Memory B cell (primary cell): Measurements from ENCODE around the gene NXPE2.
A peak's percentile ranks its signal among the peaks of the same experiment; 100 is the strongest.

Source experiments
- ATAC-seq: fragments of 150-1000 bp; cut with Tn5 transposase; 2 replicates; pipeline ENCODE4 v1.10.0; 2021; ENCODE audit warnings: low read depth, mild to moderate bottlenecking, moderate library complexity
- DNase-seq, 2 donors: peaks; one replicate each; pipeline ENCODE4 v3.0.0; 2022; ENCODE audit warnings: low spot score in 2 of 2
- H3K27ac Mint-ChIP-seq: one replicate; pipeline ENCODE4 v1.8.0; 2022; ENCODE audit warnings: mild to moderate bottlenecking, moderate library complexity, mixed read lengths
- H3K27me3 Mint-ChIP-seq: one replicate; pipeline ENCODE4 v1.8.0; 2022; ENCODE audit warnings: mixed read lengths
- H3K36me3 Mint-ChIP-seq: one replicate; pipeline ENCODE4 v1.8.0; 2022; ENCODE audit warnings: mild to moderate bottlenecking, mixed read lengths
- H3K4me1 Mint-ChIP-seq: one replicate; pipeline ENCODE4 v1.8.0; 2022; ENCODE audit warnings: mixed read lengths
- H3K4me3 Mint-ChIP-seq: one replicate; pipeline ENCODE4 v1.8.0; 2022; ENCODE audit warnings: mild to moderate bottlenecking, moderate library complexity, mixed read lengths
- H3K9me3 Mint-ChIP-seq: one replicate; pipeline ENCODE4 v1.8.0; 2022; ENCODE audit warnings: mixed read lengths

The NXPE2 gene

GRCh38 chr11:114705280-114706024 is 27.1 kb downstream of the NXPE2 start:
- Mint-ChIP-seq H3K27ac (no peak overlapping the region), H3K9me3 (peaks cover 6% of the 10 kb centered on the region), H3K4me3 (no peak overlapping the region), H3K4me1 (no peaks in the 10 kb centered on the region), H3K27me3 (peaks cover 2% of the 10 kb centered on the region), H3K36me3 (no peaks in the 10 kb centered on the region)
- no peak for ATAC-seq
- no peak for DNase-seq

DNA sequence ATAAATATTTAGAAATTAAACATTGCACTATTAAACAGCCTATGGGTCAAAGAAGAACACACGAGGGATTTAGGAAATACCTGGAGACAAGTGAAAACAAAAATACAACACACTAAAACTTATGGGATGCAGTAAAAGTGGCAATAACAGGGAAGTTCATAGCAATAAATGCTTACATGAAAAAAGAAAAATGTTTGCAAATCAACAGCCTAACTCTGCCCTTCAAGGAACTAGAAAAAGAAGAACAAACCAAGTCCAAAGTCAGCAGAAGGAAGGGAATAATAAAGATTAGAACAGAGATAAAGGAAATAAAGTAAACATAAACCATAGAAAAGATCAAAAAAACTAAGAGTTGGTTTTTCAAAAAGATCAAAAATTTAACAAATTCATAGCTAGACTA is 31.6 kb downstream of the NXPE2 start:
- no peak for DNase-seq
- ATAC-seq: no peak
- no peaks in the 10 kb centered on the region for H3K36me3 Mint-ChIP-seq
- no peak overlapping the region for H3K27ac Mint-ChIP-seq
- peaks cover 2% of the 10 kb centered on the region for H3K27me3 Mint-ChIP-seq
- peaks cover 10% of the 10 kb centered on the region for H3K9me3 Mint-ChIP-seq
- H3K4me3 Mint-ChIP-seq: no peak overlapping the region
- no peaks in the 10 kb centered on the region for H3K4me1 Mint-ChIP-seq

GRCh38 chr11:114713756-114714155 is 35.4 kb downstream of the NXPE2 start:
- no peak for ATAC-seq
- Mint-ChIP-seq H3K4me3 (no peak overlapping the region), H3K27me3 (no peaks in the 10 kb centered on the region), H3K36me3 (no peaks in the 10 kb centered on the region), H3K9me3 (peaks cover 8% of the 10 kb centered on the region), H3K27ac (no peak overlapping the region), H3K4me1 (no peaks in the 10 kb centered on the region)
- DNase-seq: no peak

- H3K36me3 Mint-ChIP-seq: no peaks in the 10 kb centered on the region
- no peaks in the 10 kb centered on the region for H3K9me3 Mint-ChIP-seq
- H3K27me3 Mint-ChIP-seq: peaks cover 1% of the 10 kb centered on the region
- DNase-seq (no peak), ATAC-seq (no peak)
- no peak overlapping the region for H3K4me3 Mint-ChIP-seq
- no peaks in the 10 kb centered on the region for H3K4me1 Mint-ChIP-seq
- no peak overlapping the region for H3K27ac Mint-ChIP-seq
Observed at GRCh38 chr11:114719562-114719961, 41.2 kb downstream of the NXPE2 start.

GRCh38 chr11:114724916-114725524 is 46.7 kb downstream of the NXPE2 start:
- DNase-seq: no peak
- H3K27me3 Mint-ChIP-seq: peaks cover 1% of the 10 kb centered on the region
- H3K9me3 Mint-ChIP-seq: peaks cover 3% of the 10 kb centered on the region
- no peak overlapping the region for H3K4me3 Mint-ChIP-seq
- H3K36me3 Mint-ChIP-seq: no peaks in the 10 kb centered on the region
- no peak overlapping the region for H3K27ac Mint-ChIP-seq
- ATAC-seq: no peak
- peaks cover 2% of the 10 kb centered on the region for H3K4me1 Mint-ChIP-seq

- Mint-ChIP-seq H3K36me3 (no peaks in the 10 kb centered on the region), H3K27me3 (peaks cover 1% of the 10 kb centered on the region), H3K4me1 (peaks cover 2% of the 10 kb centered on the region), H3K9me3 (peaks cover 3% of the 10 kb centered on the region), H3K4me3 (no peak overlapping the region), H3K27ac (no peak overlapping the region)
- DNase-seq (no peak), ATAC-seq (no peak)
Observed at GRCh38 chr11:114725623-114726022, 47.3 kb downstream of the NXPE2 start.

- H3K27ac Mint-ChIP-seq: no peak overlapping the region
- H3K4me3 Mint-ChIP-seq: no peak overlapping the region
- peaks cover 7% of the 10 kb centered on the region for H3K9me3 Mint-ChIP-seq
- DNase-seq (no peak), ATAC-seq (no peak)
- H3K36me3 Mint-ChIP-seq: no peaks in the 10 kb centered on the region
- H3K4me1 Mint-ChIP-seq: no peaks in the 10 kb centered on the region
- peaks cover 3% of the 10 kb centered on the region for H3K27me3 Mint-ChIP-seq
Observed at GRCh38 chr11:114736806-114737205, 58.5 kb downstream of the NXPE2 start.

DNA sequence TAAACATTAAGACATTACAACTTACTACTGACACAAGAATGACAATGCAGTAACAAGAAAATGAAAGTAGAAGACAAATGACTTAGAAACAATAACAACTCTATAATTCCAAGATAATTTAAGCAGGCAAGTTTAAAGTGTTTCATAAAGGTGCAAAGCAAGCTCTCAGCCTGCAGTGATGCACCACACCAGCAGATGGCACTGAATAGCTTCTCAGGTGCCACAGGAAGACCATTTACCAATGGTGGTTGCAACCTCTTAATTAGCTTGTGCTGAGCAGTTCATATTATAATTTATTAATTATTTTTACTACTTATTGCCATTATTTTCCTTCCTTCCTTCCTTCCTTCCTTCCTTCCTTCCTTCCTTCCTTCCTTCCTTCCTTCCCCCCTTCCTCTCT is 60.6 kb downstream of the NXPE2 start:
- H3K4me1 Mint-ChIP-seq: no peaks in the 10 kb centered on the region
- peaks cover 3% of the 10 kb centered on the region for H3K27me3 Mint-ChIP-seq
- ATAC-seq (no peak), DNase-seq (peak in 1 of 2 donors; percentile 9)
- H3K36me3 Mint-ChIP-seq: no peaks in the 10 kb centered on the region
- peaks cover 7% of the 10 kb centered on the region for H3K9me3 Mint-ChIP-seq
- no peak overlapping the region for H3K27ac Mint-ChIP-seq
- no peak overlapping the region for H3K4me3 Mint-ChIP-seq

DNA sequence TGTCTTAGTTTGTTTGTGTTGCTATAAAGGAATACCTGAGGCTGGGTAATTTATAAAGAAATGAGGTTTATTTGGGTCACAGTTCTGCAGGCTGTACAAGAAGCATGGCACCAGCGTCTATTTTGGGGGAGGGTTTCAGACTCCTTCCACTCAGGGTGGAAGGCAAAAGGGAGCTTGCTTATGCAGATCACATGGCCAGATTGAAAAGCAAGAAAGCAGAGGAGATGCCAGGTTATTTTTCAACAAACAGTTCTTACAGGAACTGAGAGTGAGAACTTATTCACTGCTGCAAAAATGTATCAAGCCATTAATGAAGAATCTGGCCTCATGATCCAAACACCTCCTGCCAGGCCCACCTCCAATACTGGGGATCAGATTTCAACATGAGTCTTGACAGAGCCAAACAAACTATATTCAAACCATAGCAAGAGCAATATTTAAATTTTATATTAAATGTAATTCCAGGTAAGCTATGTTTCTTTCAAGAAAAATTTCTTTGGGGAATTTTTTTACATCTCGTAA is 66.9 kb downstream of the NXPE2 start:
- Mint-ChIP-seq H3K4me3 (no peak overlapping the region), H3K27ac (no peak overlapping the region), H3K9me3 (peaks cover 7% of the 10 kb centered on the region), H3K36me3 (no peaks in the 10 kb centered on the region), H3K27me3 (peaks cover 6% of the 10 kb centered on the region), H3K4me1 (no peaks in the 10 kb centered on the region)
- ATAC-seq: no peak
- DNase-seq: no peak

GRCh38 chr11:114746013-114746412 is 67.7 kb downstream of the NXPE2 start:
- ATAC-seq (no peak), DNase-seq (no peak)
- Mint-ChIP-seq H3K36me3 (no peaks in the 10 kb centered on the region), H3K4me1 (no peaks in the 10 kb centered on the region), H3K4me3 (no peak overlapping the region), H3K27me3 (peaks cover 6% of the 10 kb centered on the region), H3K27ac (no peak overlapping the region), H3K9me3 (peaks cover 6% of the 10 kb centered on the region)
